Fibroblast of lung (primary cell): ENCODE measurements around the gene SNX33.

ENCODE experiments used
- EZH2 ChIP-seq: IDR thresholded peaks from 2 replicates; pipeline ENCODE4 v1.5.1; 2012; ENCODE audit warnings: low read length, control low read depth, mild to moderate bottlenecking; ENCODE audit errors: missing control alignments
- TF ChIP-seq, protein P1 (sequence below), 2 donors: IDR thresholded peaks in 1 of 2; conservative IDR thresholded peaks in 1 of 2; 1 replicate in 1 of 2; 2 replicates in 1 of 2; pipeline ENCODE4 v1.5.1; 2011 to 2012; ENCODE audit warnings: low read length in 2 of 2, control low read depth in 1 of 2, inconsistent platforms in 1 of 2, low read depth in 1 of 2, mild to moderate bottlenecking in 1 of 2

DNA sequence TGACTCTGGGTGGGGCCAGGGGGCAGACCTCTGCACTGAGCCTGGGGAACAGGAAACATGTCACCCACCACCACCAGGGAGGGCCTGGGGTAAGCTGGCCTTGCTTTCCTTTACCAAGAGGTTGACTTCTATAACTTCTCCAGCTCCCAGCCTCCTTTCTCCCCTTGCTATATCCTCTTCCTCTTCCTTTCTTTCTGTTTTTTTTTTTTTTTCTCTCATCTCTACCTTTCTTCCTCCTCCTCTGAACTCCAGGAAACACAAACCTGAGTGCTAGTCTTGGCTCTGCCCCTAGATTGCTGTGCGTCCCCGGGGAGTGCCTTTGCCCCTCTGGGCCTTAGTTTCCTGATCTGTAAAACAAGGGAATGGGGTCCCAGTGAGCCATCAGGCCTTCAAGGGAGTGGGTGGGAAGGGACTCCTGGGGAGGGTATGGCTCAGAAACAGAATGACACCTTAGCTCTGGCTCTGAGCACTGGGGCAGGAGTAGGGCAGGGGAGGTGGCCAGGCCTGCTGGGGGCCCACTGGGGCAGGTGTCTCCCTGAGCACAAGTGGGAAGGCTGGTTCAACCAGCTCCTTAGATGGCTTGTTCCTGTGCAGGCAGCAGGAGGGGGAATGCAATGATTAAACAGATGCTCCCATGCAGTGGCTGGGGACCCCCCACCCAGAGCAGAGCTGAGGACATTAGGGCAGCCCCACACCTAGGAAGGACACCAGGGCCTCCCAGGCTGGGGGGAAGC, 4.3 kb downstream of the SNX33 start:
- TF ChIP-seq, protein P1, sequence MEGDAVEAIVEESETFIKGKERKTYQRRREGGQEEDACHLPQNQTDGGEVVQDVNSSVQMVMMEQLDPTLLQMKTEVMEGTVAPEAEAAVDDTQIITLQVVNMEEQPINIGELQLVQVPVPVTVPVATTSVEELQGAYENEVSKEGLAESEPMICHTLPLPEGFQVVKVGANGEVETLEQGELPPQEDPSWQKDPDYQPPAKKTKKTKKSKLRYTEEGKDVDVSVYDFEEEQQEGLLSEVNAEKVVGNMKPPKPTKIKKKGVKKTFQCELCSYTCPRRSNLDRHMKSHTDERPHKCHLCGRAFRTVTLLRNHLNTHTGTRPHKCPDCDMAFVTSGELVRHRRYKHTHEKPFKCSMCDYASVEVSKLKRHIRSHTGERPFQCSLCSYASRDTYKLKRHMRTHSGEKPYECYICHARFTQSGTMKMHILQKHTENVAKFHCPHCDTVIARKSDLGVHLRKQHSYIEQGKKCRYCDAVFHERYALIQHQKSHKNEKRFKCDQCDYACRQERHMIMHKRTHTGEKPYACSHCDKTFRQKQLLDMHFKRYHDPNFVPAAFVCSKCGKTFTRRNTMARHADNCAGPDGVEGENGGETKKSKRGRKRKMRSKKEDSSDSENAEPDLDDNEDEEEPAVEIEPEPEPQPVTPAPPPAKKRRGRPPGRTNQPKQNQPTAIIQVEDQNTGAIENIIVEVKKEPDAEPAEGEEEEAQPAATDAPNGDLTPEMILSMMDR (conservative IDR thresholded peaks at IDR 0.05 in 1 of 2, IDR thresholded peaks at IDR 0.05 in 1 of 2; ENCODE audit: low read depth in 1 of 2, low read length in 2 of 2), result no peak
- no peak for TF ChIP-seq EZH2
